Smooth muscle cell (in vitro differentiated cells): ENCODE data around the gene LRP5. TPM values are rescaled to one million over a fixed set of nuclear protein-coding genes. Genes with fewer than 3 reads are reported as not detected.
"Not testable (repeated sequence)": the region's sequence is repeated elsewhere in the genome, so short reads cannot be mapped to it uniquely, and the experiment has no call there.

Experiments used
- DNase-seq: peaks from one replicate; lab custom pipeline; 2025; ENCODE audit not compliant: unreplicated experiment; lab: John Stamatoyannopoulos, UW
- H2AFZ ChIP-seq: fragments of 200-600 bp; sonication (generic); 2 replicates; pipeline ENCODE4 v1.6.0; 2016; ENCODE audit warnings: antibody characterized with exemption, low read depth, mild to moderate bottlenecking
- H3F3A ChIP-seq: fragments of 200-600 bp; sonication (generic); 2 replicates; pipeline ENCODE4 v1.6.0; 2017; ENCODE audit warnings: antibody characterized with exemption, low read depth
- H3K27ac ChIP-seq: fragments of 200-600 bp; sonication (generic); 2 replicates; pipeline ENCODE4 v1.5.1; 2016; ENCODE audit warnings: low read depth, mild to moderate bottlenecking
- H3K27me3 ChIP-seq: fragments of 200-600 bp; sonication (generic); 2 replicates; pipeline ENCODE4 v1.6.1; 2016; ENCODE audit warnings: low read depth, mild to moderate bottlenecking
- H3K36me3 ChIP-seq: fragments of 200-600 bp; sonication (generic); 2 replicates; pipeline ENCODE4 v1.5.1; 2016; ENCODE audit warnings: low read depth
- H3K4me1 ChIP-seq: fragments of 200-600 bp; sonication (generic); 2 replicates; pipeline ENCODE4 v1.5.1; 2016; ENCODE audit warnings: low read depth
- H3K4me2 ChIP-seq: fragments of 200-600 bp; sonication (generic); 2 replicates; pipeline ENCODE4 v1.6.0; 2016; ENCODE audit warnings: mild to moderate bottlenecking
- H3K4me3 ChIP-seq: fragments of 200-600 bp; sonication (generic); 2 replicates; pipeline ENCODE4 v1.5.1; 2016; ENCODE audit warnings: mild to moderate bottlenecking
- H3K79me2 ChIP-seq: fragments of 200-600 bp; sonication (generic); 2 replicates; pipeline ENCODE4 v1.6.0; 2016; ENCODE audit warnings: low read depth, mild to moderate bottlenecking
- H3K9ac ChIP-seq: fragments of 200-600 bp; sonication (generic); 2 replicates; pipeline ENCODE4 v1.6.0; 2016; ENCODE audit warnings: low read depth
- H3K9me3 ChIP-seq: fragments of 200-600 bp; sonication (generic); replicated peaks from 2 replicates; pipeline ENCODE4 v1.5.1; 2016; ENCODE audit warnings: low read depth
- H4K20me1 ChIP-seq: fragments of 200-600 bp; sonication (generic); 2 replicates; pipeline ENCODE4 v1.6.0; 2016; ENCODE audit warnings: low read depth
- CTCF ChIP-seq: fragments of 200-600 bp; sonication (generic); IDR thresholded peaks from 2 replicates; pipeline ENCODE4 v1.5.1; 2017; ENCODE audit warnings: borderline replicate concordance, mild to moderate bottlenecking, antibody characterized with exemption; ENCODE audit not compliant: insufficient read depth, poor library complexity, severe bottlenecking
- WGBS: methylation state at CpG from one replicate; pipeline ENCODE4 v1.1.7; 2016; ENCODE audit warnings: low lambda C conversion rate; 5-methylcytosine and 5-hydroxymethylcytosine counted together
- polyA plus RNA-seq: library from polyadenylated mRNA; unstranded; fragments of >200 nt; fragmentation: Nextera tagmentation; extraction: Ambion mirVana; gene quantifications from 2 replicates; pipeline ENCODE4 v1.2.1, GENCODE V29; 2016
- total RNA-seq: library from RNA; depleted of rRNA; stranded (reverse); fragments of >200 nt; gene quantifications from 2 replicates; pipeline ENCODE4 v1.2.3, GENCODE V29; 2014

LRP5 gene
- total and polyA plus RNA-seq, 2 experiments from 2014 or later, result 16.1 to 26.6 TPM

GRCh38 chr11:68431984-68432645 lies 119.7 kb downstream of the LRP5 start:
- 96% methylated on average over 24 of the region's 24 CpGs for WGBS
- H2AFZ ChIP-seq, result no peak overlapping the region

GRCh38 chr11:68432874-68433273 lies 120.5 kb downstream of the LRP5 start:
- H3K79me2 ChIP-seq, result no peaks in the 10 kb centered on the region
- no peak overlapping the region for H3K4me3 ChIP-seq
- no peak overlapping the region for H3K9ac ChIP-seq
- peaks cover 11% of the 10 kb centered on the region for H3K9me3 ChIP-seq
- H3F3A ChIP-seq, result peaks cover 11% of the 10 kb centered on the region
- 95% methylated on average over 17 of the region's 17 CpGs for WGBS
- H3K4me1 ChIP-seq, result no peaks in the 10 kb centered on the region
- no peak overlapping the region for H3K27ac ChIP-seq
- DNase-seq, result no peak
- no peaks in the 10 kb centered on the region for H4K20me1 ChIP-seq
- no peak overlapping the region for H2AFZ ChIP-seq
- H3K36me3 ChIP-seq, result peaks cover 13% of the 10 kb centered on the region
- no peaks in the 10 kb centered on the region for H3K27me3 ChIP-seq
- TF ChIP-seq CTCF, result no peak
- H3K4me2 ChIP-seq, result no peak overlapping the region

More at GRCh38 chr11:68431984-68432645, 119.7 kb downstream of the LRP5 start:
- TF ChIP-seq CTCF, result no peak
- Histone ChIP-seq H3K27me3 (no peaks in the 10 kb centered on the region), H3K79me2 (no peaks in the 10 kb centered on the region), H3F3A (peaks cover 11% of the 10 kb centered on the region), H3K4me2 (no peak overlapping the region), H3K4me3 (no peak overlapping the region), H3K9me3 (peaks cover 11% of the 10 kb centered on the region), H3K27ac (no peak overlapping the region), H4K20me1 (no peaks in the 10 kb centered on the region), H3K9ac (no peak overlapping the region), H3K36me3 (peaks cover 13% of the 10 kb centered on the region), H3K4me1 (no peaks in the 10 kb centered on the region)
- DNase-seq, result no peak

GRCh38 chr11:68433541-68433940 lies 121.2 kb downstream of the LRP5 start:
- 98% methylated on average over 31 of the region's 31 CpGs for whole genome bisulfite sequencing
- Histone ChIP-seq H3K4me3 (no peak overlapping the region), H3K4me2 (no peak overlapping the region), H2AFZ (no peak overlapping the region), H3K9me3 (peaks cover 11% of the 10 kb centered on the region), H3K27me3 (no peaks in the 10 kb centered on the region), H3K9ac (no peak overlapping the region), H3K36me3 (peaks cover 13% of the 10 kb centered on the region), H4K20me1 (no peaks in the 10 kb centered on the region), H3K27ac (no peak overlapping the region), H3F3A (peaks cover 11% of the 10 kb centered on the region), H3K79me2 (no peaks in the 10 kb centered on the region), H3K4me1 (no peaks in the 10 kb centered on the region)
- no peak for TF ChIP-seq CTCF
- no peak for DNase-seq

GRCh38 chr11:68434159-68434558 lies 121.8 kb downstream of the LRP5 start:
- not testable (repeated sequence) for H3K4me2 ChIP-seq, H3K4me1 ChIP-seq, H3K4me3 ChIP-seq, H3K27ac ChIP-seq, H3K9me3 ChIP-seq, DNase-seq, H3K36me3 ChIP-seq, H4K20me1 ChIP-seq, H2AFZ ChIP-seq, H3K79me2 ChIP-seq, H3K9ac ChIP-seq, H3K27me3 ChIP-seq
- H3F3A ChIP-seq, result peaks cover 11% of the 10 kb centered on the region
- 93% methylated on average over 5 of the region's 5 CpGs for WGBS
